Fibroblast of peridontal ligament (primary cell): Measurements from ENCODE around the gene NTRK2.

Experiments used
- DNase-seq: peaks from one replicate; pipeline ENCODE4 v3.0.0-alpha.2; 2010; ENCODE audit errors: extremely low read depth

The NTRK2 gene

GRCh38 chr9:84939774-84940173 is 270.2 kb downstream of the NTRK2 start:
- DNase-seq, result no peak

GRCh38 chr9:84940294-84940693 is 270.8 kb downstream of the NTRK2 start:
- no peak for DNase-seq

- DNase-seq, result no peak
Measured at GRCh38 chr9:84941792-84942191, 272.3 kb downstream of the NTRK2 start.

- no peak for DNase-seq
Measured at GRCh38 chr9:84943482-84944050, 274.0 kb downstream of the NTRK2 start.

- DNase-seq, result no peak
Measured at GRCh38 chr9:84945878-84946538, 276.5 kb downstream of the NTRK2 start.

GRCh38 chr9:84947412-84947972 is 278.0 kb downstream of the NTRK2 start:
- DNase-seq, result no peak

- no peak for DNase-seq
Measured at GRCh38 chr9:84949258-84949657, 279.7 kb downstream of the NTRK2 start.

- no peak for DNase-seq
Measured at GRCh38 chr9:84949971-84950370, 280.4 kb downstream of the NTRK2 start.

GRCh38 chr9:84950879-84951811 is 281.6 kb downstream of the NTRK2 start:
- DNase-seq, result no peak

- DNase-seq, result no peak
Measured at GRCh38 chr9:84953252-84953773, 283.8 kb downstream of the NTRK2 start.

- DNase-seq, result no peak
Measured at GRCh38 chr9:84953797-84954705, 284.5 kb downstream of the NTRK2 start.

GRCh38 chr9:84955155-84955554 is 285.6 kb downstream of the NTRK2 start:
- DNase-seq, result no peak

- DNase-seq, result no peak
Measured at GRCh38 chr9:84955971-84956370, 286.4 kb downstream of the NTRK2 start.

- DNase-seq, result no peak
Measured at GRCh38 chr9:84959339-84959738, 289.8 kb downstream of the NTRK2 start.

GRCh38 chr9:84966876-84967830 is 297.6 kb downstream of the NTRK2 start:
- DNase-seq, result no peak

GRCh38 chr9:84969084-84969483 is 299.6 kb downstream of the NTRK2 start:
- no peak for DNase-seq

GRCh38 chr9:84969736-84970135 is 300.2 kb downstream of the NTRK2 start:
- DNase-seq, result no peak

- no peak for DNase-seq
Measured at GRCh38 chr9:84970432-84970831, 300.9 kb downstream of the NTRK2 start.

GRCh38 chr9:84971571-84971970 is 302.0 kb downstream of the NTRK2 start:
- DNase-seq, result no peak

GRCh38 chr9:84974258-84974657 is 304.7 kb downstream of the NTRK2 start:
- no peak for DNase-seq
